DMS 273 treated with DMSO at 0.1 percent for 48 hours (cell line): ENCODE data around the gene RHEBL1.

ENCODE experiments used
- DNase-seq: peaks from one replicate; lab custom pipeline; 2025; lab: John Stamatoyannopoulos, UW

RHEBL1 gene, protein sequence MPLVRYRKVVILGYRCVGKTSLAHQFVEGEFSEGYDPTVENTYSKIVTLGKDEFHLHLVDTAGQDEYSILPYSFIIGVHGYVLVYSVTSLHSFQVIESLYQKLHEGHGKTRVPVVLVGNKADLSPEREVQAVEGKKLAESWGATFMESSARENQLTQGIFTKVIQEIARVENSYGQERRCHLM

DNA sequence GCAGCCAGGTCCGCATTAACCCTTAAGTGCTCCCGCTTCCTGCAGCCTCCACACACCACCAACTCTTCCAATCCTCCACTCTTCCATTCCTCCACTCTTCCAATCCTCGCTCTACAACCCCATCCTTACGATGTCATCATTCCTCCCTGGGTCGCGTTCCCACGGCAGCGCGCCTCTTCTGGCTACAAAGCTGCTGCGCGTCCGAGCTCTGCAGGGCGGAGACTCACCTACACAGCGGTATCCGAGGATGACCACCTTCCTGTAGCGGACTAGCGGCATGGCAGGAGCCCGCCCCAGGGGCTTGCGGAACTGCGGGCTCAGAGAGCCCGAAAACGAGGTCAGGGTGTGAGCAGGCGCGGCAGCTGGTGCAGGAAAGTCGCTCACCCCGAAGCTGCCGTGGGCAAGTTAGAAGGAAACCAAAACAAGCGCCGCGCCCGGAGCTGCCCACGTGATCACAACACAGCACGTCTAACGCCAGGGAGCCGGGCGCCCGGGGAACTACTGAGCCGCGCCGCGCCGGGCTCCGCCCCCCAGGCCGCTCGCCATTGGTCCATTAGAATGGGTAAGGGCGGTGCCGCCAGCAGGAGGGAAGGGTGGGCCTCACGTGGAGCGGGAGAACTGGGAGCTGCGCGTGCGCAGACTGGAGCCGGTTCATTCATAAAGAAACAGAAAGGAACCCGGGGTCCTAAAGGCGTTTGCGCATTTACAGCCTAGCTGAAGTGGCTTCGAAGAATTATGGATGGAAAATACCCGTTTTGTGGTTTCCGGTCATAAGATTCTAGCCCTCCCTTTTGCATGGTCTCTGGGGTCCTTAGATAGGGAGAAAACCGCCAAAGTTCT lies at the start of gene RHEBL1:
RHEBL1 (minus strand) TSS at position 473 of the 840 bp plus-strand sequence; CDS start at position 279, 194 bp downstream.
- DNase-seq: peak; percentile 88

DNA sequence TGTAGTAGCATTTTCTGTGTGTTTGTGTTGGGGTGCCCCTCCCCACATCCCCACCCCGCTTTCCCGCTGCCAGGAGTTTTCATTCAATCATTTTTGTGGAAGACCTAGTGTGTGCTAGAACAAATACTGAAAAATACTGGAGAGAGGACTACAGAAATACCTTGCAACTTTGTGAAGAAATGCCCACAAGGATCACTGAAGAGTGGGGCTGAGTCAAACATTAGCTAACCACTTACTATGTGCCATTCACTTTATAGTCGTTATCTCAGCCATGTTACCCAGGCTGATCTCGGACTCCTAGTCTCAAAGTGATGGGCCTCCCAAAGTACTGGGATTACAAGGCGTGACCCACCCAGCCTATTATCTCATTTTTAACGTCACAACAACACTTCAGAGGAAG lies 41.4 kb upstream of the RHEBL1 start:
- DNase-seq: no peak

DNA sequence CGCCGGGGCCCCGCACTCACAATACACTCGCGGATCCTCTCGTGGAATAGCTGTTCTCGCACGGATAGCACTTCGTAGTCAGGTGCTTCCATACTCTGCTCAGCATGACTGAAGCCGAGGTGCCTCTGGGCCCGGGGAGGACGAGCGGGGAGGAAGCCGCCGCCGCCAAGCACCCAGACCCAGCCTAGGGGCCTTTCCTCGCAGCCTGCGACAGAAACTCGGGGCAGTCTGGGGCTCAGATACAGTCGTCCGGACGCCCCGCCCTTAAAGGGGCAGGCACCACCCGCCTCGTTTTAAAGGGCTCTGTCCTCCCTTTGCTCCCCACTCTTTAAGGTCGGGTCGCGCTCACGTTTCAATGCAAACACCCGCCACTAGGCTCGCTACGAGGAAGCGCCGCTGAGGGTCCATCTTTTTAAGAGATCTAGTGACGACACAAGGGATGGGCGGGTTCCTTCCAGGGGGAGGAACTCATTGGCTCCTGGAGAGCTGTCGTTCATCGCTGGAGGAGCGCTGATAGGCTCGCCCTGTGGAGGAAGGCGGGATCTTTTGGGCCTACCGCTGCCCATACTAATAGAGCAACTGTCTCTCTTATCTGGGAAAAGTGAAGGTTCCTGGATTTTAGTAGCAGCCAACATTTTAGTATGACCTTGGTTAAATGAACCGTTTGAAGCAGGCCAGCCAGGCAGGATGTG lies 40.8 kb upstream of the RHEBL1 start, which contains the start of gene LMBR1L:
LMBR1L (minus strand) TSS at position 384 of the 692 bp plus-strand sequence; CDS start at position 92, 292 bp downstream.
- peak; percentile 90 for DNase-seq

DNA sequence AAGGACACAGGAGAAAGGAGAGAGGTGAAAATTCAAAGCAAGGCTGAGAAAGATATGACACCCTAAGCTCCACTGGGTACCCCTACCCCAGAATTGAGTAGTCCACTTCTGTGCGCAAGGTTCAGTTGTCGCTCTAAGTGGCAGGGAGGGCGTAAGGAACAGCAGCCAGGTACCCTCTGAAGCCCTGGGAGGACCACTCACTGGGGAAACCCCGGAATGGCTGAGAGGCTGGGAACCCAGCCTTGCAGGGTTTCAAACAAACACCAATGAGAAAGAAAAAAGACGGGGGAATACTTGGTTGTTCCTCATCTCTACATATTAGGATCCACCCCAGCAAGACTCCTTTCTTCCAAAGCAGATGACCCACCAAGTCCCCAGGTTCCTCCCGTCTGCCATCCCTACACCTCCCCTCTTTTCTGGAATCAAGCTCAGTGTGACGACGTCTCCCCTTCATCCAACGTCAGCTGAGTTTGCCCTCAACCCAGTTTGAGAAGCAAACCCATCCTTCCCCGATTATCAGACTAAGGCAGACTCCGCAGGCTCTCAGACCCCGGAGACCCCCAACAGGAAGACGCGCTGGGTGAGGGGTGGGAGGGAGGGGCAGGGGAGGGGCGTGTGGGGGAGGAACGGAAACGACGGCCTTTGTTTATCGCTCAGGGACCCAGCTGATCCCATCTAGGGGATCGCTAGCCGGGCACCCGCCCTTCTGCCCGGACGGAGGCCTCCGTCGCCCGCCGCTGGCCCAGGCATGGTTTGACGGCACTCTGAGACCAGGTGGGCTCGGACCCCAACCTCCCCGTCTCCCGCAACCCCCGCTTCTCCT lies 40.1 kb upstream of the RHEBL1 start:
- DNase-seq: no peak

DNA sequence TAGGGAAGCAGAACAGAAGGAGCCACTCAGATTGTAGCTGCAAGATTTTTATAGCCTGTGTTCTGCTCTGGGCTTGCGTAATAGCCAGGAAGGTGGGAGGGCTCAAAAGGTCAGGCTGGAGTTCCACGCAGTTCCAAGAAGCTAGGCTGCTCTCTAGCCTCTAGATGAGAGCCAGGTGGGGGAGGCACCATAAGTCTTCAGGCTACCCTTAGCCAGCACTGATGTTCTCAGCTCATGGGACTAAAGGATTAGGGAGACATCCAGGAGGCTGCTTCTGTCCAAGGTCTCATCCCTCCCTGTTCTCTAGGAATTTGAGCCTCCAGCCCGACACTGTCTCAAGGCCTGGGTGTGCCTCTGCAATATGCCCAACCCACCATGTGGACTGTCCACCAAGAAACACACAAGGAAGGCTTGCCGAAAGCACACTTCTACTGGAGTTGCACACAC lies 39.2 kb upstream of the RHEBL1 start:
- no peak for DNase-seq

DNA sequence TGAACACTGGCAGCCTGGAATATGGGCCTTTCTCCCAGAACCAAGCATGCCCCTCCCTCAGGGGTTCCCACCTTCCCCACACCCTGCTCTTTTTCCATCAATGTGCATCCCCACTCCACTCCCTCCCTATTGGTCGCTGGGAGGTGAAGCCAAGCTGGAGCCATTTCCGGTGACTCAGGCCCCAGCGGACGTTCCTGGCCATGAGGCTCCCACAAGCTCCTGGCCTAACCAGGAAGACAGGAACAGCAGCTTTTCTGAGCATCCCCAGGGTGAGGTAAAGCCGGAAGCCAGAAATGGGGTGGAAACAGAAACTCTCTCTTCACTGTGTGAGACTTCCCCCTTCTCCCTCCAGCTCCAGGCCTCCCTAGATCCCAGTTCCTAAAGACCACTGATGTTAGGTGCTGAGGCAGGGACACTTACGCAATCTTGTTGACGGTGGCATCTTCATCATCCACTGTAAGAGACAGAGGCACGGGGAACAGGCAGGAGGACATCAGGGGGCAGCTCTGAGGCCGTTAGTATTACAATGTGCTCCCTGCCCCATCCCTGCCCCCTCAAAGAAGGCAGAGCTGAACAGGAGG lies 35.8 kb upstream of the RHEBL1 start:
- no peak for DNase-seq

DNA sequence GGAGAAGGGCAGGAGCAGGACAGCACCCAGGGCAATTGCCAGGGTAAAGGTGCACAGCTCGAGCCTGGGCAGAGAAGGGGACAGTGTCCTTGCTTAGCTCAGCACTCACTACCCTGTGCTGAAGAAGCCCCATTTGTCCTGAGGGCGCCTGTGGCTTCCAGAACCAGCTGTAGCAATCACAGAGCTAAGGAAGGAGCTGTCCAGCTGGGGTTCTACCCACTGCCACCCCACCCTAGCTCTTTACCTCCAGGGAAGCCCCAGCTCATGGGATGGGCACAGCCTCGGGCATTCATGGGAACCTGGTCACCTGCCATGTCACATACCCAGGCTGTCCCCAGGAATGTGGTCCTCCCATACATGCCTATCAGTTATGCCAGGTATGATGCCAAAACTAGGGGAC lies 35.0 kb upstream of the RHEBL1 start:
- no peak for DNase-seq

DNA sequence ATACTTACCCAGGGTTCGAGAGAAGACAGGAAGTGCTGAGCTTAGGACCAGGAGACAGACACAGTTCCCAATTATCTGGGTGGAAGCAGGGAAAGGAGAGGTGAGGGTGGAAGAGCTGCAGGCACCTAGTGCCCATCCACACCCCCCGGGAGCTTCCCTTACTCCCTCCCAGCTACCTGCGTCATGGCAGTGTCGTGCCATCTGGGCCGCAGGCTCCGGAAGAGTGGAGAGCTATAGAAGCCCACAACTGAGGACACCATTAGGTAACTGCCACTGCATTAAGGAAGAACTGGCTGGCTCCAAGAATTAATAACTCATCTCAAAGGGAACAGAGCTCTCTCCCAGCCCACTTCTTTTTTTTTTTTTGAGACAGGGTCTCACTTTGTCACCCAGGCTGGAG lies 30.6 kb upstream of the RHEBL1 start:
- no peak for DNase-seq

DNA sequence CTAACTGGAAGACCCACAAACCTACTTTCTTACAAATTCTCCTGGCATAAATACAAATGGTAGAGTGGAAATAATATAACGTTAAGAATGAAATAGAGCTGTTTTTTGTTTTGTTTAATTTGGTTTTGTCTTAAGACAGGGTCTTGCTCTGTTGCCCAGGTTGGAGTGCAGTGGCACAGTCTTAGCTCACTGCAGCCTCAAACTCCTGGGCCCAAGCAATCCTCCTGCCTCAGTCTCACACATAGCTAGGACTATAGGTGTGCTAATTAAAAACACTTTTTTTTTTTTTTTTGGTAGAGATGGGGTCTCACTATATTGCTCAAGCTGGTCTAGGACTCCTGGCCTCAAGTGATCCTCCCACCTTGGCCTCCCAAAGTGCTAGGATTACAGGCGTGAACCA lies 28.9 kb upstream of the RHEBL1 start:
- no peak for DNase-seq

DNA sequence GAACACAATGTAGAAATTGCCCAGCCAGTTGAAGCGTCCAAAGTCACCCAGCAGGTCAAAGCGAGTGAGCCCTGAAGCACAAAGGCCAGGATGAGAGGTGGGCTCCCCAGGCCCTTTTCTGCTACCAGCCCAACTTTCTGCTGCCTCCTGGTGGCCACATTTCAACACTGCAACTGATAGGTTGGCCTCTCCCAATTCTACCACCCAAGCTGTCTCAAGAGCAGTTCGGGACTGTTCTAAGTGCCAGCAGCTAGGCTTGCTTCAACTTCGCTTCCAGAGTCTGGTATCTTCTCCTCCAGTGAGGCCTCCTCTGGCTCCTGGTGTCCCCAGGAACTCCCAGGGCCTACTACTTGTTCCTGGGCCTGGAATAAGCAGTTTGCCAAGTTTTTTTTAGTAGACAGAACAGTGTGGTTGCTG lies 28.3 kb upstream of the RHEBL1 start:
- no peak for DNase-seq

DNA sequence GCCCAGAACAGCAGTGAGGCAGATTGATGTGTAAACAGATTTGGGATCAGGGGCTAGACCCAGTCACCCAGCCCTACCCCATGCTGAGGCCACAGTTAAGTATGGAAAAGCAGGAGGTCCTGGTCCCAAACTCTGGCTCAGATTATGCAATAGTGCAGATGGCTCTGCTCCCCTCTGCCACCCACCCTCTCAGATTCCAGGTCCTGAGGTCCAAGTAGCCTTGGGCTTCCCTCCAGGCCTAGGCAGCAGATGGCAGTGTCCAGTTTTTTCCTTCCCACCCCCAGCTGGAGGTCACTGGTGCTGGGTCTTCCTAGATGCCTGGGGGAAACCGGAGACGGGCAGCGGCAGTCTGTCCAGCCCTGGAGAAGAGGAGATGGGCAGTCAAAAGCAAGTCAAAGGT lies 27.6 kb upstream of the RHEBL1 start:
- no peak for DNase-seq

DNA sequence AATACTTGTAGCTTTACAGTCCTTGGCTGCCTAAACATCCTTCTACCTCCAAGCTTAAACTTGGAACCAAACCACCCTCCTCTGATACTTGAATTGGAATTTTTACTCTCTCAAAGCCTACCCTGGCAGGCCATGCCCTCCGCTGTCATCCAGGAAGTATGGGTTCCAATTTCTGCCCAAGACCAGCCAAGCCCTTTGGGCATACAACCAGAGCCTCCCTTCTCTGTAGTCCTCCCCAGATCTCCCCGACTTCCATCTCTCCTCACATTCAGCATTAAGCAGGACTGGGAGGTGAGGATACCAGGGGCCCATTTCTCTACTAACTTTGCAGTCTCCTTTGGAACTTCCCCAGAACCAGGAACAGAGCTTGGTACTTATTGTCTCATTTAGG lies 25.2 kb upstream of the RHEBL1 start:
- no peak for DNase-seq

DNA sequence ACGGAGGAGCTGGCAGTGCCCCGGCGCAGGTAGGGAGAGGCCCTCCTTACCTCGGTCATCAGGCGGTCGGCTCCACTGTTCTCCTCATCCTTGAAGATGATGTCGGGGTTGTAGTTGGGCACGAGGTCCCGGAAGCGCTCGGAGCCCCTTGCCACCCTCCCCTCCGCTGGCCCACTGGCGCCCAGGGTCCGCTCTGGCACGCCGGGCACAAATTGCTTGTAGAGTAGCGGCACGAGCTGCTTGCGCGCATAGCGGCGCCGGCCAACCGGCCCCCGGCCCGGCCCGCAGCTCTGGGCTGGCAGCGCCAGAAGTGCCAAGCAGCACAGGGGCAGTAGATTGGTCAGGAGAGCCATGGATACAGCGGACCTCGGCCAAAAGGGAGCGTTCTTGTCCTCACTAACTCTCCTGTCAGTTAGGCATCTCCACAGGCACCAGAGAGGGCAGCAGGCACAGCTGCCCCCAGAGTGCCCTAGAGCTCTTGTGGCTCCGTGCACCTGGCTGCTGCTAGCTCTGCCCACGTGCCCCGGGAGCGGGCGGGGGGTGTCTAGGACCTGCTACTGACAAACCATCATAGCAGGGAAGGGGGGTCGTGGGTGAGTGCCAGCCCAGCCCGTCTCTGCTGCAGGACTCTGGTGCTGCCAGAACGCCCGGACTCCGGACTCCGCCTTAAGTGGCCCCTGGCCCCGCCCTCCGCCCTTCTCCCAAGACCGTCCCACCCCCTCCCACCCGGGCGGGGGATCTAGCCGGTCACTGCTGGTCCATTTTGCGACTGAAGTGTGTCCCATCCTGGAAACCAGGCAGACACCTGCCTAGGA lies 24.6 kb upstream of the RHEBL1 start, which contains the start of gene DHH:
DHH (minus strand) TSS at position 642 of the 815 bp plus-strand sequence; CDS start at position 353, 289 bp downstream.
- no peak for DNase-seq

DNA sequence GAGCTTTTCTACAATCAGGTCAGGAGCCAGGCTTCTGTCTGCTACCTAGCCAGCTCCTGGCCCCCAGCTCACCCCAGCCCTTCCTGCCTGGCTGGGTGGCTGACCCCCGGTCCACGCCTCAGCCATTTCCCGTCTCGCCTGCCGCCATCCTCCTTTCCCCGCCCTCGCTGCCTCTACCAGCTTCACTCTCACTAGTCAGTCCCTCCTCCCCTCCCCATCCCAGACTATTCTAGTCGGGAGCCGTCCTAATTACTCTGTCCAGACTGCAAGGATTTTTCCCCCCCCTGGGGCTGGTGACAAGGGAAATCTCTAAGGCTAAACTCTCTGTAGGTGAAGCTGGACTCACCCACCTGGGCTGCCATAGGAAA lies 24.0 kb upstream of the RHEBL1 start:
- no peak for DNase-seq

DNA sequence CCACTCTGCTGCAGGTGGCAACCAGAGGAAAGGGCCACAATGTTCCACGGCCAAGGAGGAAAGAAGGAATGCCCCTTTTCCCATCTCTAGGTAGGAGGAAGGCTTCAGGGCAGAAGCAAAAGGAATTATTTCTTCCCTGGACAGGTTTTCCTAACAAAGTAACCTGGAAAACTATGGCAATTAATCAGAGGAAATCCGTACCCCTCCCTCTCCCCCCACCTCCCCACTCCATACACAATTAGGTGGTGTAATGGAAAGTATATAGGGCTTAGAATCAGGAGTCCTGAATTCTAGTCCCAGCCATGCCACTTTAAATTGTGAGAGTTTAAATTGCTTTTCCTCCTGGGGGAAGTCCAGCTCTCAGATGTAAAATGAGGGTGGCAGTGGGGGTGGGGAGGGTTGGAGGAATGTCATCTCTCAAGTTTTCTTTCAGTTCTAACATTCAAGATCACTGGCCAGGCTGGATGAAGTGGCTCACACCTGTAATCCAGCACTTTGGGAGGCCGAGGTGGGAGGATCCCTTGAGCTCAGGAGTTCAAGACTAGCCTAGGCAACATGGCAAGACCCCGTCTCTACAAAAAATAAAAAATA lies 23.1 kb upstream of the RHEBL1 start:
- no peak for DNase-seq

DNA sequence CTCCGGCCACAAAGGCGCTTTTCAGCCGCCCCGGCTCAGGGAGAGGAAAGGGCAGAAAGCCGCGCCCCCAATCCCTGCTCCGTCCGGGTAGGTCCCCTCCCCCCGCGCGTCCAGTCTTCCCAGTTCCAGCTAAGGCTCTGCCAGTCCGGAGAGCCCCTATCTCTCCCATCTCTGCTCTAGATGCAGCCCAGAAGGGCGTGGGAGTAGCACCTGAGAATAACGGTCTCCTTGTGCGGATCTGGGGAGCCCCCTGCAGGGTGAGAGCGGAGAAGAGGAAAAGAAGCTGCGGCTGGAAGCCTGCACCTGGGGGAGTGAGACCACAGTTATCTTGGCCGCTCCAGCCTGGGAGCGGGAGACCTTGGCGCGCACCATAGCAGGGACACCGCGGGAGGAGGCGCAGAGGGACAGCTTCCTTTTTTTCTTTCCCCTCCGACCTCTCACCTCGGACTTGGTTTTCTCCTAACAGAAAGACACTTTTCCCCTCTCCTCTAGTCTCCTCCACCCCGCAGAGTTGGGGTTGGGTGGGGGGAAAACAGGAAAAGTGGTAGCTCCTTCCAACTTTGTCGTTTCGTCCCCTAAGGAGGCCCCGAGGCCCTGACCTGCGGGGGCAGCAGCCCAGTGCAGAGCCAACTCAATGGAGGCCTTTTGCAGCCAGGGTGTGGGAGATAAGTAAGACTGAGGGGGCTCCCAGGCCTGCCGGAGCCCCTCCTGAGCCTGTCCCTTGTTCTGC lies 22.5 kb upstream of the RHEBL1 start:
- DNase-seq: no peak

DNA sequence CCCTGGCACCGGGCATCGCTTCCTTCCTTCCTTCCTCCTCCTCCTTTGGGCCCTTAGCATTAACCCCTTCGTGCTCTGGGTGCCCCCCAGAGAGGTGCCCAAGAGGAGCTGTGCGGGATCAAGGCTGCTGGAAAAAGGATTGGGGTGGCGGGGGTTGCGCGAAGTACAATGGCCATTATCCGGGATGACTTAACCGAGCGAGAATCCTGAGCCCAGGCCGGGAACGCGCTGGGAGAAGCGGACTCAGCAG lies 22.0 kb upstream of the RHEBL1 start:
- no peak for DNase-seq

DNA sequence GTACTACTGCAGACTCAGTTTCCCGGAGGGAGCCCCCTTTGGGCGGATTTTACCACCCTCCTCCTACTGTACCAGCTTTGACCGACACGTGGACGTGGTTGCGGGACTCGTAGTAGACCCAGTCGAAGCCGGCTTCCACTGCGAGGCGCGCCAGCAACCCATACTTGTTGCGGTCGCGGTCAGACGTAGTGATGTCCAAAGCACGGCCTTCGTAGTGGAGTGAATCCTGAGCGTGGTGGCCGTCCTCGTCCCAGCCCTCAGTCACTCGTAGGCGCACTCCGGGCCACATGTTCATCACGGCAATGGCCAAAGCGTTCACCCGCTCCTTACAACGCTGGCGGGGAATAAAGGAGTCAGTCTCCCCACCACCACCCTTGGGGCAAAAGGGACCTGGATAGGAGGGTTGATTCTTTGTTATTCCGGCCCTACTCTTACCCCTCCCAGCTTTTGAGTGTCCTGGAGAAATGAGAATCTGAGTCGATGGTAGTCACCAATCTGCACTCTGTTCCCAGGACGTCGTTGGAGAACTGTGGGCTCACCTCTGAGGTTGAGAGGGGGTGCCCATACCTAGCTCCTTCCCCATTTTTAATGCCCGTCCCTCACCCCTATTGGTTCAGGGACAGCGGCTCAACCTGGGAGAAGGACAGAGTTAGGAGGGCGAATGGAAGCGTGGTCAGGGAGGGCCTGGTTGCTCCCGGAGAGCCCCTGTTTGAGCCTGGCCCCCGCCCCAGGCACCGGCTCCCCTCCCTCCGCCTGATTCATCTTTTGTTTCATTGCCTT lies 21.5 kb upstream of the RHEBL1 start:
- DNase-seq: no peak
